Subcutaneous abdominal adipose tissue (tissue), 5 donors: Measurements from ENCODE around the gene FBXO31.
"Not testable (repeated sequence)": the region's sequence is repeated elsewhere in the genome, so short reads cannot be mapped to it uniquely, and the experiment has no call there.

Experiments
- H3K27ac ChIP-seq: one replicate; pipeline ENCODE4 v1.7.0; 2013; ENCODE audit warnings: low read depth, mild to moderate bottlenecking, inconsistent platforms, low read length, moderate library complexity
- H3K27me3 ChIP-seq, 5 donors: one replicate each; pipeline ENCODE4 v1.7.0; 2013; ENCODE audit warnings: low read length in 5 of 5, inconsistent platforms in 1 of 5; ENCODE audit not compliant: control insufficient read depth in 5 of 5, insufficient read depth in 4 of 5
- H3K36me3 ChIP-seq, 5 donors: one replicate each; pipeline ENCODE4 v1.7.0; 2013; ENCODE audit warnings: low read length in 5 of 5; ENCODE audit not compliant: control insufficient read depth in 5 of 5, insufficient read depth in 5 of 5
- H3K4me1 ChIP-seq, 5 donors: one replicate each; pipeline ENCODE4 v1.7.0; 2013; ENCODE audit warnings: low read length in 5 of 5, mild to moderate bottlenecking in 3 of 5, moderate library complexity in 1 of 5; ENCODE audit not compliant: control insufficient read depth in 5 of 5, insufficient read depth in 5 of 5
- H3K4me3 ChIP-seq, 5 donors: one replicate each; pipeline ENCODE4 v1.7.0; 2013; ENCODE audit warnings: low read length in 5 of 5, low read depth in 1 of 5
- H3K9ac ChIP-seq, 5 donors: one replicate each; pipeline ENCODE4 v1.7.0; 2013; ENCODE audit warnings: low read length in 5 of 5, mild to moderate bottlenecking in 4 of 5, moderate library complexity in 3 of 5
- H3K9me3 ChIP-seq, 5 donors: one replicate each; pipeline ENCODE4 v1.7.0; 2013; ENCODE audit warnings: low read length in 5 of 5; ENCODE audit not compliant: control insufficient read depth in 5 of 5
- donor health status: healthy.
- donor health status: healthy.
- donor health status: healthy.
- donor health status: healthy.
- donor health status: healthy.

Gene FBXO31

DNA sequence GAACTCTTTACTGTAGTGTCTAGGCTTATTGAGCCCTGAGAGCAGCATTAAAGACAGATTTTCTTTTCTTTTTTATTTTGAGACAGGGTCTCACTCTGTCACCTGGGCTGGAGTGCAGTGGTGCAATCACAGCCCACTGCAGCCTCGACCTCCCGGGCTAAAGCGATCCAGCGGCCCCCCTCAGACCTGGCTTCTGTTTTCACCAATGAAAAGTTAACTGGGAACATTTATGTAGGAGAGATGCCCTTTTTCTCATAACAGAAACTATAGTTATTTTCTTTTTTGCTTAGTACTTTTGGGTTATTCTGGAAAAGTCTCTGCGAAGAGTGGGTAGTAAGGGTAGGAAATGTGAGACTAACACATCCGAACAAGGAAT lies 10.1 kb upstream of the FBXO31 start:
- Histone ChIP-seq H3K9me3 (no peaks in the 10 kb centered on the region), H3K36me3 (peaks cover 0 to 3% (median 2%) of the 10 kb centered on the region in 5 donors), H3K27me3 (no peaks in the 10 kb centered on the region), H3K4me3 (peak overlapping the region; percentile 80 to 99 (median 90)), H3K4me1 (peaks cover 6 to 40% (median 32%) of the 10 kb centered on the region in 5 donors), H3K9ac (peak overlapping the region in 4 of 5 donors; percentile 87 to 96 (median 89)), H3K27ac (peak overlapping the region; percentile 43)

DNA sequence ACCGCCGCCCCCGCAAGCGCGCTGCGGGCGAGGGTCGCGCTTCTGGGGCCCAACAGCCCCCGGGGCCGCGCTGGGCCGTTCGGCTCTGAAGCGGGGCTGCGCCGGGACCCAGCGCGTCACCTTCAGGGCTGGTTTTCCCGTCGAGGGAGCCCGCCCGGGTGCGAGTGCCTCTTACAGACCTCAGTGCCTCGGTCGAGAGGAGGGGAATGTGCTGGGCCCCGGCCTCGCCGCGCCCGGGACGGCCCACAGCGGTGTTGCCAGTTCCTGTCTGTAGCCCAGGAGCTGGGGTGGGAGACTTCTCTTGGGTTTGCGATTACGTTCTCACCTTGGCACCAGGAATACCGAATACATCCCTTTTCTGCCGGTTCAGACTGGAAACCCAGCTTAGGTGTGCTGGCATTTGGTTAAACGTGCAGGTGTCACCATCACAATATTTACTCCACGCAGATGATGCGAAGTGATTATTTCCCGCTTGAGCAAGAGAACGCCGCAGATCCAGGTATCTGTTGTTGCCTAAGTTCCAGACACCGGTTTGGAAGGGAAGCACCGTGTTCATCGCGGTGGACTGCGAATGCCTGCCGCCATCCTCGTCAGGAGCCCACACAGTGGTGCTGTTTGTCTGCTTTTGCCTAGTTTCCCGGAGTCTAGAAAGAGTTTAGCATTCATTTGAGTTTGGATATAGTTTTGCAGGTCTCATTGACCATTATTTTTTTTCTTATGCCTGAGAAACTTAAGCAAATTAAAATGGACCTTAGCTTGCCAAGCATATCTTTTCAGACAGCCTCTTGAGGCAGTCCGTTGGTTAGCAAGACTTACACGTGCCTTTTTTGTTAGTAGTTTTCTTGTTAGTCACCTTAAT lies 9.5 kb upstream of the FBXO31 start:
- H3K27ac ChIP-seq = peak overlapping the region; percentile 43
- H3K4me3 ChIP-seq = peak overlapping the region; percentile 80 to 99 (median 90)
- H3K36me3 ChIP-seq = no peaks in the 10 kb centered on the region
- no peaks in the 10 kb centered on the region for H3K9me3 ChIP-seq
- peak overlapping the region; percentile 69 to 96 (median 88) for H3K9ac ChIP-seq
- H3K4me1 ChIP-seq = peaks cover 10 to 46% (median 35%) of the 10 kb centered on the region in 5 donors
- H3K27me3 ChIP-seq = no peaks in the 10 kb centered on the region

DNA sequence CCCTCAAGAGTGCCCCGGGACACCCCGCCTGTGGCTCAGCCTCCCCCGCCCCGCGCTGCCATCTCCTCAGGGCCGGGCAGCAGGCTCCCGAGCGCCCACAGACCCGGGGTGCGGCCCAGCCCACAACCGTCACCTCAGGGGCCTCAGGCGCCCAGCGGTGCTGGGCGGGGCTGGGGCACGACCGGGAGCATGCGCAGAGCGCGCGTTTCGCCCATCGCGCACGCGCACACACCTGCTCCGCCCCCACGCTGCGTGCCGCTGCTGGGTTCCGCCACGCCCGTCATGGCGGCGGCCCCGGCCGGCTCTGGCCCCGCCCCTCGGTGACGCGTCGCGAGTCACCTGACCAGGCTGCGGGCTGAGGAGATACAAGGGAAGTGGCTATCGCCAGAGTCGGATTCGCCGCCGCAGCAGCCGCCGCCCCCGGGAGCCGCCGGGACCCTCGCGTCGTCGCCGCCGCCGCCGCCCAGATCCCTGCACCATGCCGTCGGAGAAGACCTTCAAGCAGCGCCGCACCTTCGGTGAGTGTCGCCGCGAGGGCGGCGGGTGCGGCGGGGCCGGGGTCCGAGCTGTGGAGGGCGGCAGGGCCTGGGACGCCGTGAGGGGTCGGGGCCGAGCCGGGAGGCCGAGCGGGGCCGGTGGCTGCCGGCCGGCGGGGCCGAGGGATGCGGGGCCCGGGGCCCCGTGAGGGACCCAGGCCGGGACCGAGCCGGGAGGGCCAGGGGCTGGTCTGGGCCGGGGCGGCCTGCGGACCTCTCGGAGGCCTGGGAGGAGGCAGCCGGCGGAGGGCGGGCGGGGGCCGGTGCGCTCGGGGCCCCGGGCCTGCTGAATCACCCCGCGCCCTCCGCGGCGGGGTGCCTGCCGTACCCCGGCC lies 8.6 kb upstream of the FBXO31 start, which contains the start of gene MAP1LC3B:
TSS of gene MAP1LC3B (plus strand) at position 387 of the 871 bp plus-strand sequence. CDS start at position 479, 92 bp downstream.
- peak within 1 kb of the TSS; percentile 80 to 99 (median 90) for H3K4me3 ChIP-seq
- H3K9ac ChIP-seq = peak within 1 kb of the TSS; percentile 69 to 96 (median 88)
- no peaks in the 10 kb centered on the region for H3K27me3 ChIP-seq
- peak within 1 kb of the TSS; percentile 98 for H3K27ac ChIP-seq
- no peaks in the 10 kb centered on the region for H3K36me3 ChIP-seq
- H3K4me1 ChIP-seq = peaks cover 14 to 53% (median 43%) of the 10 kb centered on the region in 5 donors
- no peaks in the 10 kb centered on the region for H3K9me3 ChIP-seq

DNA sequence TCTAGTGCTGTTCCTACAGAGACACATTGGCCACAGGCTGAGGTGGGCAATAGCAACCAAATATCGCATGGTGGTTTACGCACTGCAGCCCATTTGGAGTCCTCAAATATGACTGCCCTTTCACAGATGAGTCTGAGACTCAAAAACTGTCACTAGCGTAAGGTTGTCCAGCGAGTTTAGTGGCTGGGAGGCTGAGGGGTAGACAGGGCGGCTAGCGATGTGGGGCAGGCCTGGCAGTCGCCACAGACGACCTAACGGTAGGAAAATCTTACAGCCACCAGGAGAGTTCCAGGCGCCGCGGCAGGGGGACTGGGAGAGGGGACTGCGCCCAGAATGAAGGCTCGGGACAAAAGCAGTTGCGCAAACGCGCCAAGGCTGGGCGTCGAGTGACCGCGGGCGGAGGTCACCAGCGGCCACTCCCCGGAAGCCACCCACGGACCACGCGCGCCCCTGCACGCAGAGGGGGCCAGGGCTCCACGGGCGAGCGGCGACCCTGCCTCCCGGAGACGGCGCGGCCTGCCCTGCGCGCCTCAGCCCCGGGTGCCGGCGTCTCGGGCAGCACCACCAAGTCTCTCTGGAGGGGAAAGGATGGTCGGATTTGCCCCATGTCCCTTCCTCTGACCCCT lies 7.9 kb upstream of the FBXO31 start:
- Histone ChIP-seq H3K9ac (peak overlapping the region; percentile 17 to 95 (median 84)), H3K27ac (peak overlapping the region; percentile 98), H3K4me3 (peak overlapping the region in 4 of 5 donors; percentile 69 to 90 (median 82)), H3K4me1 (peaks cover 14 to 56% (median 46%) of the 10 kb centered on the region in 5 donors), H3K36me3 (no peaks in the 10 kb centered on the region), H3K27me3 (no peaks in the 10 kb centered on the region), H3K9me3 (no peaks in the 10 kb centered on the region)

DNA sequence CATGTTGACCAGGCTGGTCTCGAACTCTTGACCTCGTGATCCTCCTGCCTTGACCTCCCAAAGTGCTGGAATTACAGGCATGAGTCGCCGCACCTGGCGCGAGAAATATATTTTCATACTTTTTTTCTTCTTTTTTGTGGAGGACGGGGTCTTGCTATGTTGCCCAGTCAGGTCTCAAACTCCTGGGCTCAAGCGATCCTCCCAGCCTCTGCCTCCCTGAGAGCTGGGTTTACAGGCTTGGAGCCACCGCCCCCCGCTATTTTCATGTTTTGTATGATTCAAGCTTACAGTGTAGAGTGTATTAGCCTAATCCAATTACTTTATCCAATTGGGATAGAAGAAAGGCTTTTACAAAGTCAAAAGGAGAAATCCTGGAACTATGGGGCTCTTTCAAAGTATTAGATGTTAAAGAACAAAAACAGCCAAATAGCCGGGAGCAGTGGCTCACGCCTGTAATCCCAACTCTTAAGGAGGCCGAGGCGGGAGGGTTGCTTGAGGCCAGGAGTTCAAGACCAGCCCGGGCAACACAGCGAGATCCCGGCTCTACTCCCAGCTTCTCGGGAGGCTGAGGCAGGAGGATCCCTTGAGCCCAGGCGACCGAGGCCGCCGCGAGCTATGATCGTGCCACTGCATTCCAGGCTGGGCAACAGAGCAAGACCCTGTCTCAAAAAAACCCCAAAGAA lies 7.2 kb upstream of the FBXO31 start:
- H3K4me1 ChIP-seq = peaks cover 14 to 56% (median 46%) of the 10 kb centered on the region in 5 donors

DNA sequence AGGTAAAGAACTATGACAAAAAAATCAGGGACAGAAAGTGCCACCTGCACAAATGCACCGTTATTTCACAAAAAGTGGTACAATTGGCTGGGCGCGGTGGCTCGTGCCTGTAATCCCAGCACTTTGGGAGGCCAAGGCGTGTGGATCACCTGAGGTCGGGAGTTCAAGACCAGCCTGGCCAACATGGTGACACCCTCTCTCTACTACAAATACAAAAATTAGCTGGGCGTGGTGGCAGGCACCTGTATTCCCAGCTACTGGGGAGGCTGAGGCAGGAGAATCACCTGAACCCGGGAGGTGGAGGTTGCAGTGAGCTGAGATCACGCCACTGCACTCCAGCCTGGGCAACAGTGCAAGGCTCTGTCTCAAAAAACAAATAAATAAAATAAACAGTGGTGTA lies 6.3 kb upstream of the FBXO31 start:
- not testable (repeated sequence) for H3K27ac ChIP-seq, H3K36me3 ChIP-seq, H3K9ac ChIP-seq, H3K27me3 ChIP-seq, H3K9me3 ChIP-seq, H3K4me3 ChIP-seq
- peaks cover 11 to 50% (median 43%) of the 10 kb centered on the region in 5 donors for H3K4me1 ChIP-seq

More for the DNA sequence above, 7.2 kb upstream of the FBXO31 start:
- Histone ChIP-seq H3K36me3 (no peaks in the 10 kb centered on the region), H3K9me3 (no peaks in the 10 kb centered on the region), H3K4me3 (peak overlapping the region in 4 of 5 donors; percentile 69 to 90 (median 82)), H3K27me3 (no peaks in the 10 kb centered on the region), H3K9ac (peak overlapping the region; percentile 17 to 95 (median 84)), H3K27ac (peak overlapping the region; percentile 98)

DNA sequence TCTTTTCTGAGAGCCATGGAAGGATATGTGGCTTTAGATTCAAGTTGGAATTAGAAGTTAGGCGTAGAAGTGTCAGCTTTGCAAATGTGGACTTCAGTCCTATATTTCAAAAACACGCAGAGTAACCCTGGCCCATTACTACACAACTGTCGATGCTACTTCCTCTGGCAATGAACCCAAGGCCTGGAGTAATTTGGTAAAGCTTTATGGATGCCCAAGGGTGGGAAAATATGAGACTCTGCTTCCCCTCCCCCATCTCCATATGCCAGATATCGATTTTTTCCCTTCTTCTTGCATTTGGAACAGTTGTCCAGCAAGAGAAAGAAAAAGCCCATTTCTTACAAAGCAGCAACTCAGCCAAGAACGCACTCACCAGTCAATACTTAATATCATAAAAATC lies 5.7 kb upstream of the FBXO31 start:
- Histone ChIP-seq H3K9ac (peak overlapping the region in 1 of 5 donors; percentile 28), H3K27ac (peak overlapping the region; percentile 39), H3K4me1 (peaks cover 9 to 50% (median 42%) of the 10 kb centered on the region in 5 donors)

DNA sequence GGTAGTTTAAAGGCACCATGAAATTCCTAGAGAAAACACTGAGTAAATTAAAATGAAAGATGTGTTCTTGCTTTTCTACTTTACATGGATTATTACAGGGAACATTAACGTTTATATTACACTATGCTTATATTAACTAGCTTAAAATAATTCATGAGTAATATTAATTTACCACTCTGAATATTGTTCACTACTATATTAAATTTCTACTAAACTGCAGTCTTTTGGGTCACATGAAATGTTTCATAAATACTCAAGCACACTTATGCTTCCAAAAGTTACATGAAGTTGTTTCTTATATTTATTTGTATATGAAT lies 5.2 kb upstream of the FBXO31 start:
- H3K36me3 ChIP-seq = no peaks in the 10 kb centered on the region
- H3K27me3 ChIP-seq = no peaks in the 10 kb centered on the region
- peak overlapping the region in 1 of 5 donors; percentile 8 for H3K4me3 ChIP-seq
- H3K27ac ChIP-seq = peak overlapping the region; percentile 97
- H3K9me3 ChIP-seq = no peaks in the 10 kb centered on the region
- peak overlapping the region in 2 of 5 donors; percentile 26 to 28 for H3K9ac ChIP-seq
- peaks cover 8 to 47% (median 40%) of the 10 kb centered on the region in 5 donors for H3K4me1 ChIP-seq

More for the DNA sequence above, 5.7 kb upstream of the FBXO31 start:
- H3K27me3 ChIP-seq = no peaks in the 10 kb centered on the region
- no peak overlapping the region for H3K4me3 ChIP-seq
- no peaks in the 10 kb centered on the region for H3K36me3 ChIP-seq
- H3K9me3 ChIP-seq = no peaks in the 10 kb centered on the region
